OCI-LY7 (cell line): ENCODE data around the gene PARVG.

Experiments
- CTCF ChIP-seq: fragments of 200-600 bp; sonication (generic); conservative IDR thresholded peaks from 2 replicates; pipeline ENCODE4 v1.5.1; 2014; ENCODE audit warnings: mild to moderate bottlenecking, antibody characterized with exemption, low read length, moderate library complexity, mixed read lengths
- EZH2phosphoT487 ChIP-seq: fragments of 200-600 bp; sonication (generic); IDR thresholded peaks from 2 replicates; pipeline ENCODE4 v1.6.1; 2018; ENCODE audit warnings: low read depth, borderline replicate concordance, mild to moderate bottlenecking, mixed run types, antibody characterized with exemption, low read length, moderate library complexity, mixed read lengths

DNA sequence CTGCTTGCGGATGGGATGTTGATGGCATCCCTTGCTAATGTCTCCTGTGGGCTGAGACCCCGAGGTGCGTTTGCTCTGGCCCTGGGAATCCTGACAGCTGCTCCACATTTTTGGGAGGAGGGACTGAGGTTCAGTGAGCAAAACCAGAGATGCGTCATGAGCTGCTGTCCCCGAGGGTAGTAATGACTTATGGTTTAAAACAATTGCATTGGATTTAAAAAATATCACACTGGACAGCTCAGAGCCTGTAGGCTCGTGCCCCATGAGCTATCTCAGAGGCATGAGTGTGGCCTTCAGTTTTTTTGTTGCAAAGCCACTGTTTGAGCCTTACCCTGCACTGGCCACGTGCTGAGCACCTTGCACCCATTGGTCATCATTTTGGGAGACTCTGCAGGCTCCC is 20.9 kb upstream of the PARVG start:
- TF ChIP-seq EZH2phosphoT487: no peak
- TF ChIP-seq CTCF: no peak
